UCSD-AML1 (cell line): ENCODE data around the gene PTPRN2.
"Not testable (repeated sequence)": the region's sequence is repeated elsewhere in the genome, so short reads cannot be mapped to it uniquely, and the experiment has no call there.

Experiments
- DNase-seq: peaks from one replicate; lab custom pipeline; 2025; ENCODE audit not compliant: unreplicated experiment; lab: John Stamatoyannopoulos, UW

PTPRN2 gene

DNA sequence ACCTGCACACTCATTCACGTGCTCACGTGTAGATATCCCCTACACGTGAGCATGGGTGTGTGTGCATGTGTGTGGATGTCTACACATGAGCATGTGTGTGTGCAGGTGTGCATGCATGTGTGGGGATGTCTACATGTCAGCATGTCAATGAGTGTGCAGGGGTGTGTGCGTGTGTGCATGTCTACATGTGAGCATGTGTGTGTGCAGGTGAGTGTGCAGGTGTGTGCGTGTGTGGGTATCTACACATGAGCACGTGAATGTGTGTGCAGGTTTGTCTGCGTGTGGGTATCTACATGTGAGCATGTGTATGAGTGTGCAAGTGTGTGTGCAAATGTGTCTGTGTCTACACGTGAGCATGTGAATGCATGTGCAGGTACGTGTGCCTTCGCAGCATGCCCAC lies 274.8 kb downstream of the PTPRN2 start:
- no peak for DNase-seq

GRCh38 chr7:158311791-158312190 lies 275.8 kb downstream of the PTPRN2 start:
- no peak for DNase-seq

GRCh38 chr7:158310924-158311666 lies 276.5 kb downstream of the PTPRN2 start:
- no peak for DNase-seq

DNA sequence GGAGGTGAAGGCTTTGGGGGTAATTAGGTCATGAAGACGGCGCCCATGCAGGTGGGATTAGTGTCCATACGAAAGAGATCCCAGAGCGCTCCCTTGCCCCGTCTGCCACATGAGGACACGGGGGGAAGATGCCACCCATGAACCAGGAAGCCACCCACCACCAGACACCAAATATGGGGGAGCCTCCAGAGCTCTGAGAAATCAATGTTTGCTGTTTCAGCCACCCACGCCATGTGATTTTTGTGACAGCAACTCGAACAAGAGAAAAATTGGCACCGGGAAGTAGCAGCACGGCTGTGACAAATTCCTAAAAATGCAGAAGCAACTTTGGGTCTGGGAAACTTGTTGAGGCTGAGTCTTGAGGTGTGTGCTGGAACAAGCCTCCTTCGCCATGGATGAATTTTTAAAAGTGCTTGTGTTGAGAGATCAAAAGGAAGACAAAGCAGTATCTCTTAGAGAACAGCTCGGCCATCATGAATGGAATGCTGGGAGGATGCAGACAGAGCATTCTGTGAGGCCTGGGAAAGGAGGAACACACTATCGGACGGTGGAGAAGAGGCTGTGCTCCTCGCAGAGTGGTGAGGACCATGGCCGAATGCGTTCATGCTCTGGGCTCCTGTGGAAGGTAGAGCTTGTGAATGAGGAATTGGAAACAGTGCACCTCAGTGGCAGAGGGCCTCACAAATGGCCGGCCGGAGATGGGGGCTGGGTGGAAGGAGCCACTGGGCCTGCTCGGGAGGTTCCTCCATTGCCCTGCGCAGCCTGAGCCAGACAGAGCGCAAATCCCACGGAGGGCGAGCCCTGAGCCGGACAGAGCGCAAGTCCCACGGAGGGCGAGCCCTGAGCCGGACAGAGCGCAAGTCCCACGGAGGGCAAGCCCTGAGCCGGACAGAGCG lies 277.5 kb downstream of the PTPRN2 start:
- DNase-seq, result no peak

GRCh38 chr7:158308001-158308400 lies 279.6 kb downstream of the PTPRN2 start:
- no peak for DNase-seq

DNA sequence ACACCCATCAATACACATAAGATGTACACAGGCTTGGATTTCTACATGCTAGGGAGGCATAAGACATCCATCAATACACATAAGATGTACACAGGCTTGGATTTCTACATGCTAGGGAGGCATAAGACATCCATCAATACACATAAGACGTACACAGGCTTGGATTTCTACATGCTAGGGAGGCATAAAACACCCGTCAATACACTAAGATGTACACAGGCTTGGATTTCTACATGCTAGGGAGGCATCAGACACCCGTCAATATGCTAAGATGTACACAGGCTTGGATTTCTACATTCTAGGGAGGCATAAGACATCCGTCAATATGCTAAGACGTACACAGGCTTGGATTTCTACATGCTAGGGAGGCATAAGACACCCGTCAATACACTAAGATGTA lies 283.6 kb downstream of the PTPRN2 start:
- not testable (repeated sequence) for DNase-seq

GRCh38 chr7:158303121-158303520 lies 284.5 kb downstream of the PTPRN2 start:
- no peak for DNase-seq

- no peak for DNase-seq
Measured at GRCh38 chr7:158302274-158303070, 285.2 kb downstream of the PTPRN2 start.

GRCh38 chr7:158301207-158301606 lies 286.4 kb downstream of the PTPRN2 start:
- no peak for DNase-seq

- no peak for DNase-seq
Measured at GRCh38 chr7:158300427-158300826, 287.2 kb downstream of the PTPRN2 start.

GRCh38 chr7:158299607-158300006 lies 288.0 kb downstream of the PTPRN2 start:
- no peak for DNase-seq

- no peak for DNase-seq
Measured at GRCh38 chr7:158296798-158297104, 290.9 kb downstream of the PTPRN2 start.

DNA sequence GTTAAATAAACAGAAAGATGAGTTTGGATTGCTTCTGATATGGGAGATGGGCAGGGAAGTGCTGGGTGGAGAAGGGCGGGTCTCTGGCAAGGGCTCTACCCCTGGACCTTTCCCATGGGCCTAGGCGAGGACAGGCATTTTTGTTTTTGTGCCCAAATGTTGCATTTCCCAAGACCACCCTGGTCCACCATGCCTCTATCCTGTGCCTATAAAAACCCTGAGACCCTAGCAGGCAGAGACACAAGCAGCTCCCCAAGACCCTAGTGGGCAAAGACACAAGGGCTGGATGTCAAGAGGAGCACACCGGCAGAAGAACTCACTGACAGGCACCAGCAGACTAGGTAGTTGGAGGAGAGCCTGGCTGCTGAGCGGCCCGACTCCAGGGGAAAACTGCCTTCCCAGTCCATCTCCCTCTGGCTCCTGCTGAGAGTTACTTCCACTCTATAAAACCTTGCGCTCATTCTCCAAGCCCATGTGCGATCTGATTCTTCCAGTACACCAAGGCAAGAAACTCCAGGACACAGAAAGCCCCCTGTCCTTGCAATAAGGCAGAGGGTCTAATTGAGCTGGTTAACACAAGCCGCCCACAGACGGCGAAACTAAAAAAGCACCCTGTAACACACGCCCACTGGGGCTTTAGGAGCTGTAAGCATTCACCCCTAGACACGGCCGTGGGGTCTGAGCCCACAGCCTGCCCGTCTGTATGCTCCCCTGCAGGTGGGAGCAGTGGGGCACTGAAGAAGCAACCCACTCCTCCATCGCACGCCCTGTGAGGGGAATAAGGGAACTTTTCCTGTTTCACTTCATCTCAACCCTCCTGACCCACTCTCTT lies 291.4 kb downstream of the PTPRN2 start:
- no peak for DNase-seq

- DNase-seq, result not testable (repeated sequence)
Measured at GRCh38 chr7:158294468-158295215, 293.0 kb downstream of the PTPRN2 start.

- DNase-seq, result no peak
Measured at GRCh38 chr7:158292948-158293347, 294.7 kb downstream of the PTPRN2 start.

DNA sequence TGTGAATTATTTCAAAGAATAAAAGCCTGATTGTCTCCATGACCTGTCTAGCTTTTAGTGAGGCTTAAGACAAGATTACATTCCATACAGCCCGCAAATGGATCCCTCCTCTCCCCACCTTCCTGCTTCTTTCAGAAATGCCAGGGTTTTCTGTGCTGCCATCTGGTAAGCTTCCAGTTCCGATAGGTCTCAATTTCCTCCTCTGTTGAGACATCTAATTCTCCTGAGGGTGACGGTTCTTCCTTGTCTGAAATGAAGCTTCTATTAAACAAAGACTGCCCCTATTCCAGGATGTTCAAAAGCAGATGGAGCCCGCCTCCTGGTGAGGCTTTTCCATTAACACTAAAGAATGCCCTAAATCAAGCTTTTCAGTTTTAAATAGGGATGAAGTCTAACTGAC lies 295.6 kb downstream of the PTPRN2 start:
- no peak for DNase-seq

DNA sequence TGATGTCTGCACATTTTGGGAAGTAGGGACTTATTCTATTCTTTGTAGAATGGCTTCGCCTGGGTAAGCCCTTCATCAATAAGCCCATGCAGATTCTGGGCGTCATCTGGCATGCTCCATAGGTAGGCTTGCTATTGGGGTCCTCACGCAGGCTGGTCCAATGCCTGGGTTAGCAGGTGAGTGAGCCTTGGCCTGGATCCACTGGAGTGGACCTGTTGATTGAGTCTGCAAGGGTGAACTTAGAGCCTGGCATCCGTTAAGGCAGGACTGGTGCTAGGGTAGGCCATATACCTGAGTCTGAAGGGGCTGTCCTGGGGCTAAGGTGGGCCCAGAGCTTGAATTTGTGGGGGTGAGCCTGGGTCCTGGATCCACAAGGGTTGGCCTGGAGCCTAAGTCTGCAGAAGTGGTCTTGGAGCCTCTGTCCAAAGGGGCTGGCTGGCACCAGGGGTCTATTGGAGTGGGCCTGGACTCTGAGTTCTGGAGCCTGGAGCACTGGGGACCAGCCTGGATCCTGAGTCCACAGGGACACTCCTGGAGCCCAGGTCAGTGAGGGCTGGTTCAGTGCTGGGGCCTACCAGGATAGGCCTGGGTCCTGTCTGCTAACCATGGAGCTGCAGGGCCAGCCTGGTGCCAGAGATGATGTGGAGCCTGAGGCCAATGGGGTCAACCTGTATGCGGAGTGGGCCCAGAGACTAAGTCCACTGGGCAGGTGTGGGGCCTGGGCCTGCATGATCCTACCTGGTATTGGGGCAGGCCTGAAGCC lies 297.7 kb downstream of the PTPRN2 start:
- DNase-seq, result no peak

DNA sequence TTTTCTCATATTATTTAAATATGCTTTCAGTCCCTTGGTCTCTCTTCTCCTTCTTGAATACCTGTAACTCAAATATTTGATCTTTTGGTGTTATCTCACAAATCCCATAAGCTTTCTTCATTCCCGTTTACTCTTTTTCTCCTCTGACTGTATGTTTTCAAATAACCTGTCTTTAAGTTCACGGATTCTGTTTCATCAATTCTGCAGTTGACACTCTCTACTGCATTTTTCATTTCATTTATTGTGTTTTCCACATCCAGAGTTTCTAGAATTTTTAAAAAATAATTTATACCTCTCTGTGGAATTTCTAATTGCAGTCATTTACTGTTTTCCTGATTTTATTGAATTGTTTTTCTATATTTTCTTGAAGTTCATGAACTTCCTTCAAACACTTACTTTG lies 298.4 kb downstream of the PTPRN2 start:
- no peak for DNase-seq

GRCh38 chr7:158286210-158286609 lies 301.4 kb downstream of the PTPRN2 start:
- DNase-seq, result no peak
